Lower leg skin (tissue), 4 donors: ENCODE data around the gene NAALADL1. TPM values are rescaled to one million over a fixed set of nuclear protein-coding genes. Genes with fewer than 3 reads are reported as not detected.

ENCODE experiments used
- DNase-seq, 2 donors: peaks; one replicate each; pipeline ENCODE4 v3.0.0-alpha.2; 2019; ENCODE audit warnings: low spot score in 2 of 2
- H3K4me3 ChIP-seq: fragments of 200-600 bp; sonication (generic); 2 replicates; pipeline ENCODE4 v1.5.1; 2017; ENCODE audit warnings: mild to moderate bottlenecking, low read depth; ENCODE audit not compliant: poor library complexity, severe bottlenecking
- POLR2A ChIP-seq, 2 donors: fragments of 450-650 bp; IDR thresholded peaks; one replicate each; pipeline ENCODE4 v1.6.1; 2016 to 2017; ENCODE audit warnings: antibody characterized with exemption in 2 of 2, mild to moderate bottlenecking in 1 of 2, moderate library complexity in 1 of 2
- WGBS, 2 donors: methylation state at CpG; one replicate each; pipeline ENCODE4 v1.1.5; 2018; 5-methylcytosine and 5-hydroxymethylcytosine counted together
- intact Hi-C: fragments of 100-400 bp; cut with DNase I; formaldehyde crosslinking; loops from one replicate; pipeline ENCODE4 v1.15.0; 2023; ENCODE audit warnings: low total_unique reads
- total RNA-seq, 4 donors: library from RNA; depleted of rRNA; stranded (reverse); fragments of >200 nt; gene quantifications; one replicate each; pipeline ENCODE4 v1.1.0, GENCODE V29; 2016
- TF ChIP-seq, protein P1 (sequence below), 3 donors: fragments of 450-650 bp; IDR thresholded peaks; one replicate each; pipeline ENCODE4 v1.5.1; 2016; ENCODE audit warnings: antibody characterized with exemption in 3 of 3, mild to moderate bottlenecking in 3 of 3, moderate library complexity in 2 of 3

The NAALADL1 gene
- total RNA-seq, 4 donors from 2014 or later = 1.5 to 11.9 (median 9.7) TPM

- no peak for TF ChIP-seq POLR2A (IDR thresholded peaks at IDR 0.05)
- TF ChIP-seq, protein P1, sequence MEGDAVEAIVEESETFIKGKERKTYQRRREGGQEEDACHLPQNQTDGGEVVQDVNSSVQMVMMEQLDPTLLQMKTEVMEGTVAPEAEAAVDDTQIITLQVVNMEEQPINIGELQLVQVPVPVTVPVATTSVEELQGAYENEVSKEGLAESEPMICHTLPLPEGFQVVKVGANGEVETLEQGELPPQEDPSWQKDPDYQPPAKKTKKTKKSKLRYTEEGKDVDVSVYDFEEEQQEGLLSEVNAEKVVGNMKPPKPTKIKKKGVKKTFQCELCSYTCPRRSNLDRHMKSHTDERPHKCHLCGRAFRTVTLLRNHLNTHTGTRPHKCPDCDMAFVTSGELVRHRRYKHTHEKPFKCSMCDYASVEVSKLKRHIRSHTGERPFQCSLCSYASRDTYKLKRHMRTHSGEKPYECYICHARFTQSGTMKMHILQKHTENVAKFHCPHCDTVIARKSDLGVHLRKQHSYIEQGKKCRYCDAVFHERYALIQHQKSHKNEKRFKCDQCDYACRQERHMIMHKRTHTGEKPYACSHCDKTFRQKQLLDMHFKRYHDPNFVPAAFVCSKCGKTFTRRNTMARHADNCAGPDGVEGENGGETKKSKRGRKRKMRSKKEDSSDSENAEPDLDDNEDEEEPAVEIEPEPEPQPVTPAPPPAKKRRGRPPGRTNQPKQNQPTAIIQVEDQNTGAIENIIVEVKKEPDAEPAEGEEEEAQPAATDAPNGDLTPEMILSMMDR (IDR thresholded peaks at IDR 0.05) = no peak
- DNase-seq = no peak
- 74 to 76% methylated on average over 8 of the region's 8 CpGs for WGBS, 2 donors
- H3K4me3 ChIP-seq = no peak overlapping the region
- intact Hi-C loops = no loop called here
These were observed 44.1 kb upstream of the NAALADL1 start for GRCh38 chr11:65102142-65103095.

DNA sequence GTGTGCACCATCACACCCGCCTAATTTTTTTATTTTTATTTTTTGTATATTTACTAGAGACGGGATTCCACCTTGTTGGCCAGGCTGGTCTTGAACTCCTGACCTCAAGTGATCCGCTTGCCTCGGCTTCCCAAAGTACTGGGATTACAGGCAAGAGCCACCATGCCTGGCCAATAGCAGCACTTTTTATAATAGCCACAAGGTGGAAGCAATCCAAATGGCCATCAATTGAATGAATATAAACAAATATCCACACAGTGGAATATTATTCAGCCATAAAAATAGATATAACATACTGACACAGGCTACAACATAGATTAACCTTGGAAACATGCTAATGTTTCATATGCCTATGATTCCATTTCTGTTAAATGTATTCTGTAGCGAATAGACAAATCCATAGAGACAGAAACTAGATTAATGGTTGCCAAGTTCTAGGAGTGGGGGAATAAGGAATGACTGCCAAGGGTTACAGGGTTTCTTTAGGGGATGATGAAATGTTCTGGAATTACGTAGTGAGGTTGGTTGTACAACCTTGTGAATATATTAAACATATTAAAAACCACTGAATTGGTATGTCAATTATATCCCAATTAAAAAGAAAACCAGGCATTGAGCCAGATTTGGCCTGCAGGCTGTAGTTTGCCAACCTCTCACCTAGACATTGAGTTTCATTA is 42.5 kb upstream of the NAALADL1 start:
- intact Hi-C loops = no loop called here
- H3K4me3 ChIP-seq = no peak overlapping the region
- WGBS, 2 donors = 77% methylated on average over 6 of the region's 6 CpGs
- TF ChIP-seq, protein P1 (IDR thresholded peaks at IDR 0.05) = no peak
- TF ChIP-seq POLR2A (IDR thresholded peaks at IDR 0.05) = no peak
- DNase-seq = no peak

DNA sequence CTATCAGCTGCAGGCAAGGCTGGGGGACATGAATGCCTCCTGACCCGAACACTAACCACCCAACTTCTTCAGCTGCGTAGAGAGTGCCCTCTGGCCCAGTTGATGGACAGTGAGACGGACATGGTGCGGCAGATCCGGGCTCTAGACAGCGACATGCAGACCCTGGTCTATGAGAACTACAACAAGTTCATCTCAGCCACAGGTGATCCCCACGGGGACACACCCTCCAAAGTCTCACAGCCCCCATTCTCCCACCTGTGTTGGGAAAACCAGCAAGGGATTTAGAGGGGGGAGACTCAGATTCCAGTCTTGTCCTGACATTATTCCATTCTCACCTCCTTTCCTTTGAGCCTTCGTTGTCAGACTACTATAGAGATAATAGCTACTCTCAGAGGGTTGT is 38.6 kb upstream of the NAALADL1 start:
- WGBS, 2 donors = 28 to 43% methylated on average over 7 to 8 of the region's 8 CpGs
- TF ChIP-seq POLR2A (IDR thresholded peaks at IDR 0.05) = no peak
- TF ChIP-seq, protein P1 (IDR thresholded peaks at IDR 0.05) = no peak
- H3K4me3 ChIP-seq = no peak overlapping the region
- intact Hi-C loops = no loop called here
- no peak for DNase-seq

DNA sequence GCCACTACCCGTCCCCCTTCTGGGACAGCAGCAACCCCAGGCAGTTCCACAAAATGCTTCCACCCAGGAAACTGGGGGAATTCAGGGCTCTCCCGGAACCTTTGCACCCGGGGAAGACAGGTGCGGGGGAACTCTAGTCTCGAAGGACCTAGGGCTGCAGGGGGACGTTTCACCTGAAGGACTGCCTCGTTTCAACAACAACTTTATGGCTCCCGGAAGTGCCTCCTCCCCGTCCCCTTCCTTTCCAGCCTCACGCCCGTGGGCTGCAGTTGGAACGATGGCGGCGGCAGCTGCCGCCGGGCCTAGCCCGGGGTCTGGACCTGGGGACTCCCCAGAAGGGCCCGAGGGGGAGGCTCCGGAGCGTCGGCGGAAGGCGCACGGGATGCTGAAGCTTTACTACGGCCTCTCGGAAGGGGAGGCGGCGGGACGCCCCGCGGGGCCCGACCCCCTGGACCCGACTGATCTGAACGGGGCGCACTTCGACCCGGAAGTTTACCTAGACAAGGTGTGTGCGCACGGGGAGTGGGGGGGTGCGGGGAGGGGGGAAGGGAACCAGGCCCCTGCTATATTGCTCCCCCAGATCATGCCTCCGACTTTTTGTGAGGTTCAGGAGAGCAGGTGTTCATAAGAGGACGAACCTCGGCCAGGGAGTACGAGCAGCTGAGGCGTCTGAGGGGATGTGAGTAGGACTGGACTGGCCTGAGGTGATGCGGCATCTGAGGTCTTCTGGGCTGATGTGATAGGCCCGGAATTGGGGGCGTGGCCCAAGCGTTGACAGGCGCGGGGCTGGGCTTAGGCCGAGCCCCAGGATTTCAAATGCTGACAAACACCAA is 37.8 kb upstream of the NAALADL1 start, which contains the start of gene VPS51:
TSS of gene VPS51 (plus strand) at position 241 of the 833 bp plus-strand sequence. CDS start at position 278, 37 bp downstream.
- H3K4me3 ChIP-seq = peak within 1 kb of the TSS; percentile 79
- peak; percentile 86 to 97 for DNase-seq
- intact Hi-C loops = no loop called here
- TF ChIP-seq, protein P1 (IDR thresholded peaks at IDR 0.05) = no peak
- TF ChIP-seq POLR2A (IDR thresholded peaks at IDR 0.05) = no peak
- 0 to 1% methylated on average over 44 to 49 of the region's 52 CpGs for WGBS, 2 donors

- WGBS, 2 donors = 73 to 87% methylated on average over 22 of the region's 22 CpGs
- H3K4me3 ChIP-seq = no peak overlapping the region
- no peak for DNase-seq
- TF ChIP-seq, protein P1 (IDR thresholded peaks at IDR 0.05) = no peak
- TF ChIP-seq POLR2A (IDR thresholded peaks at IDR 0.05) = no peak
- intact Hi-C loops = no loop called here
These were observed 37.1 kb upstream of the NAALADL1 start for GRCh38 chr11:65095427-65095826.
